ENCODE results near the gene RAET1L.
A peak's percentile ranks its signal among the peaks of the same experiment; 100 is the strongest.

RAET1L gene

DNA sequence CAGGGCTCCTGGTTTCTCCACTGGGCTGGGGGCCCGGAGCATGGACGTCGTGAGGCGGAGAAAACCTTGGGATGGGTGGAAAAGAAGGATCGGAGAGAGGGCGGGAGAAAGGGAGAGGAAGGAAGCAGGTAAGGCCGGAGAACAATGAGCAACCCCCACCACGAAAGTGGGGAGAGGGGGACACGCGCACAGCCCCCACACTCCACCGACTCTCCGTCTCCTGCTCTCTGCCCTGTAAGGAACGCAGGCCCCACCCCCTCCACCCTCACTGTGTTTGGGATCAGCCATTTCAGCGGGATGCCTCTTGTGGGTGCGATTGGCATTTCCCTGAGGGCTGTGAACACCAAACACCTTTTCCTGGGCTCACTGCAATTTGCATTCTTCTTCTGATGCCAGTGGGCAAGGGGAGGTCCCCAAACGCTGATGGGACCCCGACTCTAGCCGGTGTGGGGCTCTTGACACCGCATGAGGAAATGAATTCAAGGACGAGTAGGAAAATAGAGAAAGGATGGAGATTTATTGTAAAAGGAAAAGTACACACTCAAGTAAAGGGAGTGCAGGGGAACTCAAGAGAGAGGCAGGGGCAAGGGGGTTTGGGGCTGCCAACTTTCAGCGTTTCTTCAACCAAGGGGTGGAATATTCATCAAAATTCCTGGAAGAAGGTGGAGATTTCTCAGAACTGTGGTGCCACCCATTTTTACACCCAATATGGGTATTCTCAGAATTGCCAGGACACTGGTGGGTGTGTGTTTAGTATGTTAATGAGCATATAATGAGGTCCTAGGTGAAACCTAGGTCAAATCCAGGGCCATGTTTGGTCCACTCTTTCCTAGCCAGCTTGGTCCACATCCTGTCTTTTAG lies 13.1 kb upstream of the RAET1L start:
- H3K36me3 ChIP-seq (ENCODE audit: control insufficient read depth, insufficient read depth, low read length) = no peaks in the 10 kb centered on the region
- H3K27me3 ChIP-seq (ENCODE audit: control insufficient read depth, insufficient read depth, low read length) = peaks cover 17% of the 10 kb centered on the region
- no peak overlapping the region for H3K4me3 ChIP-seq (ENCODE audit: low read length)
- H3K9ac ChIP-seq (ENCODE audit: low read length) = no peak overlapping the region
- H3K27ac ChIP-seq (ENCODE audit: low read depth, low read length) = no peak overlapping the region
- no peaks in the 10 kb centered on the region for H3K4me1 ChIP-seq (ENCODE audit: control insufficient read depth, insufficient read depth, low read length)

- Histone ChIP-seq H3K36me3 (ENCODE audit: control insufficient read depth, insufficient read depth, low read length) (no peaks in the 10 kb centered on the region), H3K27ac (ENCODE audit: low read depth, low read length) (no peak overlapping the region), H3K4me3 (ENCODE audit: low read length) (peak overlapping the region; percentile 24), H3K4me1 (ENCODE audit: control insufficient read depth, insufficient read depth, low read length) (no peaks in the 10 kb centered on the region), H3K9ac (ENCODE audit: low read length) (no peak overlapping the region), H3K27me3 (ENCODE audit: control insufficient read depth, insufficient read depth, low read length) (peaks cover 17% of the 10 kb centered on the region)
Measured at GRCh38 chr6:150037526-150038201, 12.3 kb upstream of the RAET1L start.

DNA sequence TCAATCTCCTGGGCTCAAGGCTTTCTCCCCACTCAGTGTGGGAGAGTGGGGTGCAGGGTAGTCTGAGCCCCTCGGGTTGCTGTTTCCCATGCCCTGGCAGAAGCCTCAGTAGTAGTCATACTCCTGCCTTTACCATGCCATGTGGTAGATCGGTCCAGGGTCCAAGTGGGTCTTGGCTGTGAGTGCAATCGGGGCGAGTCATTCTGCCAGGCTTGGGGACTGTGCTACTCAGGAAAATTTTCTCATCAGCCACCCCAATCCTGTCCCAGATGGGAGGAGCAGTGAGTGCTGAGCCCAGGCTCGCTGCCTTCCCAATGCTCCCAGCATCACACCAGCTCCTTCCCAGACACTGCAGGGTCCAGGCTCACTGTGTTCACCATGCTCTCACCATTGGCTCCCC lies 10.7 kb upstream of the RAET1L start:
- peaks cover 17% of the 10 kb centered on the region for H3K27me3 ChIP-seq (ENCODE audit: control insufficient read depth, insufficient read depth, low read length)
- H3K27ac ChIP-seq (ENCODE audit: low read depth, low read length) = no peak overlapping the region
- H3K4me3 ChIP-seq (ENCODE audit: low read length) = no peak overlapping the region
- no peaks in the 10 kb centered on the region for H3K4me1 ChIP-seq (ENCODE audit: control insufficient read depth, insufficient read depth, low read length)
- H3K9ac ChIP-seq (ENCODE audit: low read length) = no peak overlapping the region
- no peaks in the 10 kb centered on the region for H3K36me3 ChIP-seq (ENCODE audit: control insufficient read depth, insufficient read depth, low read length)

- H3K27me3 ChIP-seq (ENCODE audit: control insufficient read depth, insufficient read depth, low read length) = peaks cover 15% of the 10 kb centered on the region
- H3K4me3 ChIP-seq (ENCODE audit: low read length) = no peak overlapping the region
- no peaks in the 10 kb centered on the region for H3K36me3 ChIP-seq (ENCODE audit: control insufficient read depth, insufficient read depth, low read length)
- no peak overlapping the region for H3K27ac ChIP-seq (ENCODE audit: low read depth, low read length)
- no peaks in the 10 kb centered on the region for H3K4me1 ChIP-seq (ENCODE audit: control insufficient read depth, insufficient read depth, low read length)
- no peak overlapping the region for H3K9ac ChIP-seq (ENCODE audit: low read length)
Measured at GRCh38 chr6:150033207-150033771, 8.0 kb upstream of the RAET1L start.

DNA sequence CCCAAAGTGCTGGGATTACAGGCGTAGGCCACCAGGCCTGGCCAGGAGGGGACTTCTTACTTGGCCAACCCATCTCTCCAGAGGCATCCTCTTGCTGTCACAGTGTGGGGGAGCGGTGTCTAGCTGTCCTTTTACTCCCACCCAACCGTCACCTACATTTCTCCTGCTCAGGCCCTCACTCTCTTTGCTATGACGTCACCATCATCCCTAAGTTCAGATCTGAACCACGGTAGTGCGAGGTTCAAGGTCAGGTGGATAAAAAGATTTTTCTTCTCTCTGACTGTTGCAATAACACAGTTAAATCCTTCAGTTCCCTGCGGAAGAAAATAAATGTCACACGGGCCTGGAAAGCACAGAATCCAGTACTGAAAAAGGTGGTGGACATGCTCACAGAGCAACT lies 7.3 kb upstream of the RAET1L start:
- Histone ChIP-seq H3K9ac (ENCODE audit: low read length) (no peak overlapping the region), H3K4me1 (ENCODE audit: control insufficient read depth, insufficient read depth, low read length) (no peaks in the 10 kb centered on the region), H3K27me3 (ENCODE audit: control insufficient read depth, insufficient read depth, low read length) (peaks cover 8% of the 10 kb centered on the region), H3K36me3 (ENCODE audit: control insufficient read depth, insufficient read depth, low read length) (no peaks in the 10 kb centered on the region), H3K27ac (ENCODE audit: low read depth, low read length) (no peak overlapping the region), H3K4me3 (ENCODE audit: low read length) (no peak overlapping the region)

DNA sequence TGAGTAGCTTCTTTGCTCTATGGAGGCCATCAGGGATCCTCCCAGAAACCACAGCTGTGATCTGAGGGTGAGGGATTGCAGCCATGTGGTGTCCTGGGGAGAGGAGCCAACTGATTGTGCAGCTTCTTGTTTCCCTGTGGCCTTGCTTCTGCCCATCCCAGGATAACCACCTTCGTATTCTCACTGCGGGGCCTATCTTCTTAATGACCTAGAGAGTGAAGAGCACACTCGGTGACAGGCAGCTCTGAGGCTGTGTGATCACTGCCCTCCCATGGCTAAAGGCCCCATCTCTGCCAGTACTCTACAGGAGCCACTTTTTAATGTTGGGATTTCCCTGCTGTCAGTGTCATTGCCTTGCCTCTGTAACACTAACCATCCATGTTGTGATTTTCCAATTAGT lies 5.3 kb upstream of the RAET1L start:
- H3K27me3 ChIP-seq (ENCODE audit: control insufficient read depth, insufficient read depth, low read length) = peaks cover 5% of the 10 kb centered on the region

DNA sequence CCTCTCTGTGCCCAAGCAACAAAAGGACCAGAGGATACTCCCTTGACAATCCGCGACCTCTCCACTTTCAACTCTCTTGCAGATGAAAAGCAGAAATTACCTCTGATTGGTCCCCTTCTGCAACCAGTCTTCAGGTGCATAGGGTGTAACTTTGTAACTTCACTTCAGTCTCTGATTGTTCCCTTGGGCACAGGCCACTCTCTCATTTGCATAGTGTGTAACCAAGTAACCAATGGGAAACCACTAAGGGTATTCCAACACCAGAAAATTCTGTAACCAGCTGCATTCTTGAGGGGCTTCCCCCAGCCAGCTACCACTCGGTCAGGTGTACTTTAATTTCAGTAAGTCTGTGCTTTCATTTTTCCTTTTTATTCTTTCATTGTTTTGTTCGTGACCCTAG lies 4.4 kb upstream of the RAET1L start:
- H3K27me3 ChIP-seq (ENCODE audit: control insufficient read depth, insufficient read depth, low read length) = peaks cover 8% of the 10 kb centered on the region
- H3K36me3 ChIP-seq (ENCODE audit: control insufficient read depth, insufficient read depth, low read length) = no peaks in the 10 kb centered on the region
- no peak overlapping the region for H3K9ac ChIP-seq (ENCODE audit: low read length)
- H3K4me1 ChIP-seq (ENCODE audit: control insufficient read depth, insufficient read depth, low read length) = peaks cover 2% of the 10 kb centered on the region
- H3K27ac ChIP-seq (ENCODE audit: low read depth, low read length) = no peak overlapping the region
- no peak overlapping the region for H3K4me3 ChIP-seq (ENCODE audit: low read length)

More for the DNA sequence above, 5.3 kb upstream of the RAET1L start:
- Histone ChIP-seq H3K27ac (ENCODE audit: low read depth, low read length) (no peak overlapping the region), H3K4me1 (ENCODE audit: control insufficient read depth, insufficient read depth, low read length) (no peaks in the 10 kb centered on the region), H3K9ac (ENCODE audit: low read length) (no peak overlapping the region), H3K4me3 (ENCODE audit: low read length) (no peak overlapping the region), H3K36me3 (ENCODE audit: control insufficient read depth, insufficient read depth, low read length) (no peaks in the 10 kb centered on the region)

DNA sequence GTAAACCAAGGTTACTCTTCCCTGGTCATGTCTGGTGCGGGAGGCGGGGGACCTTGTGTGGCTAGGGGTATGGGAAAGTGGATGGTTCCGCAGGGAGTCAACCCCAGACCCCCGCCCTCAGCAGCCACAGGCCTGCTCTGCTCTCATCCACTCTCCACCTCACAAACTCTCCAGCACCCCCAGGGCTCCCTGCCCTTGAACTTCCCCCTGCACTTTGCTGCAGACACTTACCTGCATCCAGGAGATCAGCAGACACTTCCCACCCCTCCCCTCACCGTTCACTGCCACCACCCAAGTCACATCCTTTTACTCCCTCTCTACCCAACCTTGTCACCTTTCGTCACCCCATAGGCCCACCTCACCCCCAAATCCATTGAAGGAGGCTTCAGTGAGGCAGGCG lies 3.9 kb upstream of the RAET1L start:
- no peaks in the 10 kb centered on the region for H3K36me3 ChIP-seq (ENCODE audit: control insufficient read depth, insufficient read depth, low read length)
- no peak overlapping the region for H3K9ac ChIP-seq (ENCODE audit: low read length)
- H3K4me1 ChIP-seq (ENCODE audit: control insufficient read depth, insufficient read depth, low read length) = peaks cover 2% of the 10 kb centered on the region
- peaks cover 11% of the 10 kb centered on the region for H3K27me3 ChIP-seq (ENCODE audit: control insufficient read depth, insufficient read depth, low read length)
- no peak overlapping the region for H3K4me3 ChIP-seq (ENCODE audit: low read length)
- H3K27ac ChIP-seq (ENCODE audit: low read depth, low read length) = no peak overlapping the region

DNA sequence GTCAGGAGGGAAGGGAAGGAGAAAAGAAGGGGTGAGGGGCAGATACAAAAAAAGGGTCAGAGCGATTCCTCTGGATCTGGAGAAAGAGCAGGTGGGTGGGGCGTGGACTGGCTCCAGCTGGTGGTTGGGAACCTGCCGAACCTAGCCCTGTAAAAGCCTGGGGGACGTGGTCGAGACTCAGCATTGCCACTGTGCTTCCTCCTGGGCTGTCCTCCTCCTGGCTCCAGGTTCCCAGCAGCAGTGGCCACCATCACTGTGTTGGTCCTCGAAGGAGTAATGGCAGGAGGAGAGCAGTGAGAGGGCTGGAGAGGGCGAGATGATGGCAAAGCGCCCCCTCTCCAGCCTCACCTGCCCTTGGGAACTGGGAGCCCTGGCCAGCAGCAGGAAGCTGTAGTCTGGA lies 3.5 kb upstream of the RAET1L start:
- Histone ChIP-seq H3K27me3 (ENCODE audit: control insufficient read depth, insufficient read depth, low read length) (peaks cover 15% of the 10 kb centered on the region), H3K9ac (ENCODE audit: low read length) (no peak overlapping the region), H3K4me1 (ENCODE audit: control insufficient read depth, insufficient read depth, low read length) (peaks cover 2% of the 10 kb centered on the region), H3K36me3 (ENCODE audit: control insufficient read depth, insufficient read depth, low read length) (no peaks in the 10 kb centered on the region), H3K27ac (ENCODE audit: low read depth, low read length) (no peak overlapping the region), H3K4me3 (ENCODE audit: low read length) (no peak overlapping the region)

DNA sequence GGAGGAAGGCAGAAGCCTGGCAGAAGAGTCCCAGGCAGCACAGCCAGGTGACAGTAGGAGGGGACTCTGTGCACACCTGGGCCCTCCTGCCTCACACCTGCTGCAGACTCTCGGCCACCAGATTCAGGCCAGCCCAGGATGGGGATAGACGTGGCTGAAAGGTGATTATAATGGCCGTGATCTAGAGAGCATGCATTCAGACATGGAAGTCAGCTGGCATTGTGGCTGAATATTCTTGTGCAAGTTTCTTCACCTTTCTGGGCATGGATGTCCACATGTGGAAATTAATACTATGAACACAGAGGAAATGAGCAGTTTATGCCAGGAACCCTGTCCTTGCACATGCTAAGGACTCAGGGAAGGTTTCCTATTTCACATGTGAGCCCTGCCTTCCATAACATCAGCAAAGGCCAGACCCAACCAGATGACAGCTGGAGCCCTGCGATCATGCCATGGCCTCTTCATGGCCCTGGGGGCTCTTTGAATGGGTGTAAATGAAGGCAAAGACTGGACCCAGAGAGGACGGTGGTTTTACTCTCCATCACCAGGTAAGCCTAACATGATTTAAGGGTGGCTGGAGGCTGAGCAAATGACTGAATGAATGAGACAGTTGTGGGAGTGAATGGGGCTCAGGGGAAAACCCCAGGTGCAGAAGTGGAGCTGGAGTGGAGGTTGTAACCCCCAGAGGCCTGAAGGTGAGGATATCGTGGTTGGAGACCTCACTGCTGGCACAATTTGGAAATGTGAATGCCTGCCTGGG lies 2.7 kb upstream of the RAET1L start:
- H3K27me3 ChIP-seq (ENCODE audit: control insufficient read depth, insufficient read depth, low read length) = peaks cover 15% of the 10 kb centered on the region
- H3K9ac ChIP-seq (ENCODE audit: low read length) = no peak overlapping the region
- no peak overlapping the region for H3K27ac ChIP-seq (ENCODE audit: low read depth, low read length)
- peaks cover 2% of the 10 kb centered on the region for H3K4me1 ChIP-seq (ENCODE audit: control insufficient read depth, insufficient read depth, low read length)
- no peaks in the 10 kb centered on the region for H3K36me3 ChIP-seq (ENCODE audit: control insufficient read depth, insufficient read depth, low read length)
- H3K4me3 ChIP-seq (ENCODE audit: low read length) = no peak overlapping the region

GRCh38 chr6:150026976-150027805 lies 1.9 kb upstream of the RAET1L start:
- Histone ChIP-seq H3K27ac (ENCODE audit: low read depth, low read length) (no peak overlapping the region), H3K4me3 (ENCODE audit: low read length) (no peak overlapping the region), H3K9ac (ENCODE audit: low read length) (no peak overlapping the region), H3K4me1 (ENCODE audit: control insufficient read depth, insufficient read depth, low read length) (peaks cover 2% of the 10 kb centered on the region), H3K36me3 (ENCODE audit: control insufficient read depth, insufficient read depth, low read length) (no peaks in the 10 kb centered on the region), H3K27me3 (ENCODE audit: control insufficient read depth, insufficient read depth, low read length) (peaks cover 15% of the 10 kb centered on the region)
